ENCODE measurements around the gene ATG7. TPM values are rescaled to one million over a fixed set of nuclear protein-coding genes. Genes with fewer than 3 reads are reported as not detected.

The ATG7 gene
- polyA plus RNA-seq, 1 donor (not counting 4 experiments of a cell fraction or from before 2014, with no cell fraction given), result 27.9 TPM

GRCh38 chr3:11230832-11231231, 41.4 kb upstream of the ATG7 start:
- Histone ChIP-seq H3K27ac (ENCODE audit: control insufficient read depth, insufficient read depth, low read length) (no peak overlapping the region), H3K4me2 (ENCODE audit: control insufficient read depth, extremely low read depth, insufficient read depth, low read depth, low read length) (peak overlapping the region; percentile 7), H3K27me3 (ENCODE audit: control insufficient read depth, extremely low read depth, insufficient read depth, low read length) (no peaks in the 10 kb centered on the region), H3K9ac (ENCODE audit: control insufficient read depth, extremely low read depth, insufficient read depth, low read length) (no peak overlapping the region), H3K9me1 (ENCODE audit: control insufficient read depth, extremely low read depth, insufficient read depth, low read length) (peaks cover 2% of the 10 kb centered on the region), H3K4me1 (ENCODE audit: control insufficient read depth, extremely low read depth, insufficient read depth, low read length) (peaks cover 34% of the 10 kb centered on the region), H3K36me3 (ENCODE audit: control insufficient read depth in 2 of 2, extremely low read depth in 1 of 2, insufficient read depth in 2 of 2, low read length in 2 of 2) (peaks cover 8 to 11% of the 10 kb centered on the region in 2 experiments), H3K4me3 (ENCODE audit: control insufficient read depth in 2 of 3, extremely low read depth in 1 of 3, insufficient read depth in 2 of 3, low read depth in 1 of 3, low read length in 3 of 3) (no peak overlapping the region), H3K9me3 (ENCODE audit: control insufficient read depth, low read depth, low read length) (no peaks in the 10 kb centered on the region), H4K20me1 (ENCODE audit: control insufficient read depth, extremely low read depth, insufficient read depth, low read length) (no peaks in the 10 kb centered on the region), H2AFZ (ENCODE audit: control insufficient read depth, low read length) (no peak overlapping the region), H3K79me2 (ENCODE audit: control insufficient read depth, insufficient read depth, low read length) (peaks cover 47% of the 10 kb centered on the region)
- dilution Hi-C loops (cut with MboI; ENCODE audit: extremely low pct_ligation_motif_present, low sequenced_read_pairs), result no loop called here
- FAIRE-seq (no peak), DNase-seq (ENCODE audit: low read depth, low spot score) (no peak)
- no peak for TF ChIP-seq CTCF (optimal IDR thresholded peaks at IDR 0.05 in 1 of 3, IDR thresholded peaks at IDR 0.05 in 1 of 3, conservative IDR thresholded peaks at IDR 0.05 in 1 of 3; ENCODE audit: extremely low read depth in 1 of 3, insufficient read depth in 2 of 3, low read length in 3 of 3)
- no peak for TF ChIP-seq EZH2 (IDR thresholded peaks at IDR 0.05; ENCODE audit: low read length)

GRCh38 chr3:11235385-11235784, 36.8 kb upstream of the ATG7 start:
- peaks cover 34% of the 10 kb centered on the region for H3K79me2 ChIP-seq (ENCODE audit: control insufficient read depth, insufficient read depth, low read length)
- DNase-seq (ENCODE audit: low read depth, low spot score), result no peak

More at GRCh38 chr3:11235385-11235784, 36.8 kb upstream of the ATG7 start:
- Histone ChIP-seq H3K9me1 (ENCODE audit: control insufficient read depth, extremely low read depth, insufficient read depth, low read length) (peaks cover 2% of the 10 kb centered on the region), H3K9ac (ENCODE audit: control insufficient read depth, extremely low read depth, insufficient read depth, low read length) (no peak overlapping the region), H3K36me3 (ENCODE audit: control insufficient read depth in 2 of 2, extremely low read depth in 1 of 2, insufficient read depth in 2 of 2, low read length in 2 of 2) (peaks cover 4 to 9% of the 10 kb centered on the region in 2 experiments), H3K4me2 (ENCODE audit: control insufficient read depth, extremely low read depth, insufficient read depth, low read depth, low read length) (no peak overlapping the region), H3K4me1 (ENCODE audit: control insufficient read depth, extremely low read depth, insufficient read depth, low read length) (peaks cover 41% of the 10 kb centered on the region), H3K27me3 (ENCODE audit: control insufficient read depth, extremely low read depth, insufficient read depth, low read length) (no peaks in the 10 kb centered on the region), H3K27ac (ENCODE audit: control insufficient read depth, insufficient read depth, low read length) (no peak overlapping the region), H3K4me3 (ENCODE audit: control insufficient read depth in 2 of 3, extremely low read depth in 1 of 3, insufficient read depth in 2 of 3, low read depth in 1 of 3, low read length in 3 of 3) (no peak overlapping the region), H3K9me3 (ENCODE audit: control insufficient read depth, low read depth, low read length) (no peaks in the 10 kb centered on the region), H4K20me1 (ENCODE audit: control insufficient read depth, extremely low read depth, insufficient read depth, low read length) (no peaks in the 10 kb centered on the region), H2AFZ (ENCODE audit: control insufficient read depth, low read length) (no peak overlapping the region)
- no peak for TF ChIP-seq CTCF (optimal IDR thresholded peaks at IDR 0.05 in 1 of 3, IDR thresholded peaks at IDR 0.05 in 1 of 3, conservative IDR thresholded peaks at IDR 0.05 in 1 of 3; ENCODE audit: extremely low read depth in 1 of 3, insufficient read depth in 2 of 3, low read length in 3 of 3)
- TF ChIP-seq EZH2 (IDR thresholded peaks at IDR 0.05; ENCODE audit: low read length), result no peak
- no peak for FAIRE-seq
- dilution Hi-C loops (cut with MboI; ENCODE audit: extremely low pct_ligation_motif_present, low sequenced_read_pairs), result no loop called here

Data from keratinocyte (primary cell).